RWPE2 (cell line): ENCODE results near the gene MTMR10.

ENCODE experiments used
- ATAC-seq: fragments of 200-7000 bp; cut with Tn5 transposase; 3 replicates; pipeline ENCODE4 v1.9.1; 2021; ENCODE audit warnings: low read depth
- DNase-seq: peaks from one replicate; pipeline ENCODE4 v3.0.0-alpha.2; 2020; ENCODE audit warnings: low spot score
- H3K27ac ChIP-seq: fragments of 450-650 bp; 2 replicates; pipeline ENCODE4 v1.5.1; 2017; ENCODE audit warnings: mild to moderate bottlenecking; ENCODE audit not compliant: poor library complexity, severe bottlenecking
- H3K27me3 ChIP-seq: fragments of 250-450 bp; sonication (Bioruptor Pico); 2 replicates; pipeline ENCODE4 v1.5.1; 2021; ENCODE audit warnings: mild to moderate bottlenecking, moderate library complexity; ENCODE audit not compliant: insufficient read depth, poor library complexity, severe bottlenecking
- H3K36me3 ChIP-seq: fragments of 250-450 bp; sonication (Bioruptor Pico); 2 replicates; pipeline ENCODE4 v1.5.1; 2020; ENCODE audit warnings: low read depth, mild to moderate bottlenecking, moderate library complexity
- H3K4me1 ChIP-seq: fragments of 250-450 bp; sonication (Bioruptor Pico); 2 replicates; pipeline ENCODE4 v1.5.1; 2021; ENCODE audit warnings: mild to moderate bottlenecking, moderate library complexity; ENCODE audit not compliant: insufficient read depth, poor library complexity, severe bottlenecking
- H3K4me3 ChIP-seq: fragments of 250-450 bp; sonication (Bioruptor Pico); 2 replicates; pipeline ENCODE4 v1.5.1; 2021; ENCODE audit warnings: mild to moderate bottlenecking, moderate library complexity; ENCODE audit not compliant: severe bottlenecking
- H3K9me3 ChIP-seq: fragments of 250-450 bp; sonication (Bioruptor Pico); 2 replicates; pipeline ENCODE4 v1.5.1; 2021; ENCODE audit warnings: mild to moderate bottlenecking, moderate library complexity; ENCODE audit not compliant: severe bottlenecking
- CTCF ChIP-seq: fragments of 450-650 bp; IDR thresholded peaks from one replicate; pipeline ENCODE4 v1.5.1; 2017; ENCODE audit warnings: mild to moderate bottlenecking, moderate library complexity; ENCODE audit not compliant: poor library complexity, severe bottlenecking

MTMR10 gene

GRCh38 chr15:30954674-30955073, 36.8 kb downstream of the MTMR10 start:
- no peak for DNase-seq
- no peak for TF ChIP-seq CTCF
- Histone ChIP-seq H3K9me3 (no peaks in the 10 kb centered on the region), H3K4me1 (peaks cover 16% of the 10 kb centered on the region), H3K4me3 (no peak overlapping the region), H3K36me3 (peaks cover 82% of the 10 kb centered on the region), H3K27ac (peak overlapping the region; percentile 30), H3K27me3 (no peaks in the 10 kb centered on the region)
- ATAC-seq: peak; percentile 22; the same call in 2 of the 3 replicates

- peak overlapping the region; percentile 30 for H3K27ac ChIP-seq
- peak; percentile 95 for ATAC-seq
- no peak for TF ChIP-seq CTCF
- H3K4me3 ChIP-seq: no peak overlapping the region
- no peaks in the 10 kb centered on the region for H3K27me3 ChIP-seq
- H3K9me3 ChIP-seq: no peaks in the 10 kb centered on the region
- peaks cover 84% of the 10 kb centered on the region for H3K36me3 ChIP-seq
- DNase-seq: peak; percentile 85
- H3K4me1 ChIP-seq: peaks cover 16% of the 10 kb centered on the region
Measured at GRCh38 chr15:30953731-30954378, 37.6 kb downstream of the MTMR10 start.

- H3K4me1 ChIP-seq: peaks cover 16% of the 10 kb centered on the region
- no peak for DNase-seq
- no peaks in the 10 kb centered on the region for H3K27me3 ChIP-seq
- no peak overlapping the region for H3K4me3 ChIP-seq
- no peak for ATAC-seq
- H3K27ac ChIP-seq: peak overlapping the region; percentile 30
- H3K9me3 ChIP-seq: no peaks in the 10 kb centered on the region
- TF ChIP-seq CTCF: no peak
- H3K36me3 ChIP-seq: peaks cover 84% of the 10 kb centered on the region
Measured at GRCh38 chr15:30953183-30953582, 38.2 kb downstream of the MTMR10 start.

- Histone ChIP-seq H3K4me1 (no peaks in the 10 kb centered on the region), H3K4me3 (no peak overlapping the region), H3K27ac (no peak overlapping the region), H3K27me3 (no peaks in the 10 kb centered on the region), H3K36me3 (peaks cover 94% of the 10 kb centered on the region), H3K9me3 (no peaks in the 10 kb centered on the region)
- DNase-seq (no peak), ATAC-seq (no peak)
- no peak for TF ChIP-seq CTCF
Measured at GRCh38 chr15:30943654-30944335, 47.6 kb downstream of the MTMR10 start.

GRCh38 chr15:30941520-30941919, 49.9 kb downstream of the MTMR10 start:
- H3K4me3 ChIP-seq: no peak overlapping the region
- DNase-seq (no peak), ATAC-seq (no peak)
- no peaks in the 10 kb centered on the region for H3K4me1 ChIP-seq
- no peaks in the 10 kb centered on the region for H3K27me3 ChIP-seq
- no peaks in the 10 kb centered on the region for H3K9me3 ChIP-seq
- H3K27ac ChIP-seq: no peak overlapping the region
- TF ChIP-seq CTCF: no peak
- peaks cover 94% of the 10 kb centered on the region for H3K36me3 ChIP-seq
